Breast epithelium (tissue), 4 donors: ENCODE results near the gene SNPH. TPM values are rescaled to one million over a fixed set of nuclear protein-coding genes. Genes with fewer than 3 reads are reported as not detected.

Experiments used
- DNase-seq, 2 donors: peaks; one replicate each; pipeline ENCODE4 v3.0.0-alpha.2; 2019; ENCODE audit warnings: low spot score in 2 of 2
- H3K27ac ChIP-seq, 2 donors: fragments of 200-600 bp; sonication (generic) in 1 of 2; one replicate each; pipeline ENCODE4 v1.5.1; 2016 to 2019; ENCODE audit warnings: mild to moderate bottlenecking in 1 of 2
- H3K27me3 ChIP-seq, 2 donors: fragments of 200-600 bp; sonication (generic) in 1 of 2; one replicate each; pipeline versions ENCODE4 v1.5.1 to v1.6.0; 2017 to 2019; ENCODE audit warnings: control low read depth in 1 of 2, mild to moderate bottlenecking in 1 of 2
- H3K36me3 ChIP-seq: fragments of 200-600 bp; one replicate; pipeline ENCODE4 v1.5.1; 2019
- H3K4me1 ChIP-seq, 2 donors: fragments of 200-600 bp; sonication (generic); one replicate each; pipeline ENCODE4 v1.5.1; 2016 to 2019; ENCODE audit warnings: control low read depth in 1 of 2
- H3K4me3 ChIP-seq, 3 donors: fragments of 200-600 bp; sonication (generic); 1 replicate in 2 of 3; 2 replicates in 1 of 3; pipeline ENCODE4 v1.5.1; 2016 to 2019; ENCODE audit warnings: mild to moderate bottlenecking in 3 of 3, moderate library complexity in 2 of 3
- H3K9me3 ChIP-seq, 2 donors: fragments of 200-600 bp; sonication (generic) in 1 of 2; one replicate each; pipeline ENCODE4 v1.5.1; 2016 to 2019; ENCODE audit warnings: control low read depth in 1 of 2
- CTCF ChIP-seq, 3 donors: fragments of 450-650 bp; IDR thresholded peaks; one replicate each; pipeline ENCODE4 v1.5.1; 2016 to 2017; ENCODE audit warnings: antibody characterized with exemption in 3 of 3, mild to moderate bottlenecking in 3 of 3, moderate library complexity in 3 of 3
- POLR2A ChIP-seq: fragments of 450-650 bp; IDR thresholded peaks from one replicate; pipeline ENCODE4 v1.6.1; 2016; ENCODE audit warnings: antibody characterized with exemption, mild to moderate bottlenecking, moderate library complexity
- POLR2AphosphoS5 ChIP-seq, 3 donors: sonication (generic); formaldehyde crosslinking; IDR thresholded peaks; one replicate each; pipeline ENCODE4 v1.6.1; 2017; ENCODE audit warnings: antibody characterized with exemption in 3 of 3
- intact Hi-C: fragments of 100-400 bp; cut with DNase I; formaldehyde crosslinking; loops from one replicate; pipeline ENCODE4 v1.15.1; 2023; ENCODE audit warnings: low total_unique reads
- total RNA-seq, 3 donors: library from RNA; depleted of rRNA; stranded (reverse); fragments of >200 nt; gene quantifications; one replicate each; pipeline ENCODE4 v1.1.0, GENCODE V29; 2016

The SNPH gene
- total RNA-seq, 3 donors from 2014 or later: 2.3 to 4.0 (median 3.5) TPM

- Histone ChIP-seq H3K27ac (no peak overlapping the region), H3K36me3 (no peaks in the 10 kb centered on the region), H3K9me3 (no peaks in the 10 kb centered on the region), H3K4me3 (no peak overlapping the region), H3K4me1 (no peaks in the 10 kb centered on the region), H3K27me3 (no peaks in the 10 kb centered on the region)
- no peak for DNase-seq
- intact Hi-C loops: no loop called here
- TF ChIP-seq POLR2AphosphoS5 (IDR thresholded peaks at IDR 0.05): no peak
- no peak for TF ChIP-seq POLR2A
- no peak for TF ChIP-seq CTCF (IDR thresholded peaks at IDR 0.05)
These were observed 6.4 kb downstream of the SNPH start for GRCh38 chr20:1272368-1273100.

DNA sequence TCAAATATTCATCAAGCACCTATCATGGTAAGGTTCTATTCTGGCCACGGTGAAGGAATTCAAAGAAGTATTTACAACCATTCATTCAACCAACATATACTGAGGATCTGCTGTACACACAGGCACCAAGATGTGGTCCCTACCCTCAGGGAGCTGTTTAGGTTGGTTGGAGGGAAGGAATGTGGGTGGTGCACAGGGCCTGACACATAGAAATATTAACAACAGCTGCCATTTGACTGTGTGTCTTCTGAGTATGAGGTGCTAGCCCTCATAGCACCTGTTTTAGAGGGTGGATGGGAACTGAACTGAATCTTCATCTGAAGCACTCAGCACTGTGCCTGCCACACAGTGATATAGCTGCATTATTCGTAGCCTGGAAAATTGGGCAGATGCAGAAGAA, 7.3 kb downstream of the SNPH start:
- Histone ChIP-seq H3K9me3 (no peaks in the 10 kb centered on the region), H3K27me3 (no peaks in the 10 kb centered on the region), H3K36me3 (no peaks in the 10 kb centered on the region), H3K4me3 (no peak overlapping the region), H3K4me1 (no peaks in the 10 kb centered on the region), H3K27ac (no peak overlapping the region)
- no peak for DNase-seq
- no peak for TF ChIP-seq POLR2A
- no peak for TF ChIP-seq CTCF (IDR thresholded peaks at IDR 0.05)
- no peak for TF ChIP-seq POLR2AphosphoS5 (IDR thresholded peaks at IDR 0.05)
- intact Hi-C loops: no loop called here

- no peak overlapping the region for H3K4me3 ChIP-seq
- intact Hi-C loops: no loop called here
- no peaks in the 10 kb centered on the region for H3K4me1 ChIP-seq
- H3K36me3 ChIP-seq: no peaks in the 10 kb centered on the region
- no peaks in the 10 kb centered on the region for H3K9me3 ChIP-seq
- TF ChIP-seq POLR2A (no peak), CTCF (IDR thresholded peaks at IDR 0.05) (no peak), POLR2AphosphoS5 (IDR thresholded peaks at IDR 0.05) (no peak)
- no peaks in the 10 kb centered on the region for H3K27me3 ChIP-seq
- H3K27ac ChIP-seq: no peak overlapping the region
- DNase-seq: no peak
These were observed 8.6 kb downstream of the SNPH start for GRCh38 chr20:1274485-1275311.

GRCh38 chr20:1275919-1276318, 9.8 kb downstream of the SNPH start:
- Histone ChIP-seq H3K4me3 (no peak overlapping the region), H3K27me3 (no peaks in the 10 kb centered on the region), H3K36me3 (no peaks in the 10 kb centered on the region), H3K4me1 (no peaks in the 10 kb centered on the region), H3K27ac (no peak overlapping the region), H3K9me3 (no peaks in the 10 kb centered on the region)
- intact Hi-C loops: no loop called here
- no peak for DNase-seq
- TF ChIP-seq CTCF (IDR thresholded peaks at IDR 0.05) (no peak), POLR2A (no peak), POLR2AphosphoS5 (IDR thresholded peaks at IDR 0.05) (no peak)
